Fibroblast of the aortic adventitia (primary cell): ENCODE results near the gene CCDC127. TPM values are rescaled to one million over a fixed set of nuclear protein-coding genes. Genes with fewer than 3 reads are reported as not detected.
A peak's percentile ranks its signal among the peaks of the same experiment; 100 is the strongest.
"Not testable (repeated sequence)": the region's sequence is repeated elsewhere in the genome, so short reads cannot be mapped to it uniquely, and the experiment has no call there.

Source experiments
- DNase-seq: peaks from one replicate; pipeline ENCODE4 v3.0.0-alpha.2; 2010; ENCODE audit warnings: low read depth
- H3K4me3 ChIP-seq: 2 replicates; pipeline ENCODE4 v1.5.1; 2011; ENCODE audit warnings: low read depth, mild to moderate bottlenecking, control low read depth, low read length, moderate library complexity
- CTCF ChIP-seq: IDR thresholded peaks from 2 replicates; pipeline ENCODE4 v1.5.1; 2011; ENCODE audit warnings: mild to moderate bottlenecking, low read length, control low read depth, inconsistent platforms; ENCODE audit not compliant: insufficient read depth
- total RNA-seq: library from RNA; depleted of rRNA; stranded (reverse); fragments of >200 nt; gene quantifications from 2 replicates; pipeline ENCODE4 v1.2.3, GENCODE V29; 2012; ENCODE audit warnings: low replicate concordance

Gene CCDC127
- total RNA-seq: 8.2 and 8.3 TPM in 2 replicates

GRCh38 chr5:217494-218456 lies at the start of gene CCDC127, which contains the start of gene SDHA:
Gene CCDC127, minus strand, starts transcription at chr5:218153. Its CDS starts 1,304 bp downstream, at chr5:216849.
Gene SDHA, plus strand, starts transcription at chr5:218320. Its CDS starts 36 bp downstream, at chr5:218356.
- H3K4me3 ChIP-seq: peak within 1 kb of the TSS; percentile 83
- peak; percentile 46 for TF ChIP-seq CTCF
- peak; percentile 88 for DNase-seq

GRCh38 chr5:267716-268115 lies 49.8 kb upstream of the CCDC127 start:
- no peak for DNase-seq
- TF ChIP-seq CTCF: no peak
- H3K4me3 ChIP-seq: no peak overlapping the region

- not testable (repeated sequence) for H3K4me3 ChIP-seq, DNase-seq
Measured at GRCh38 chr5:266311-267026, 48.5 kb upstream of the CCDC127 start.

GRCh38 chr5:264338-264737 lies 46.4 kb upstream of the CCDC127 start:
- no peak for TF ChIP-seq CTCF
- DNase-seq: no peak
- H3K4me3 ChIP-seq: no peak overlapping the region

GRCh38 chr5:263275-263974 lies 45.5 kb upstream of the CCDC127 start:
- peak; percentile 95 for DNase-seq

GRCh38 chr5:257148-257547 lies 39.2 kb upstream of the CCDC127 start:
- no peak for DNase-seq
- no peak overlapping the region for H3K4me3 ChIP-seq
- no peak for TF ChIP-seq CTCF

More at GRCh38 chr5:263275-263974, 45.5 kb upstream of the CCDC127 start:
- not testable (repeated sequence) for H3K4me3 ChIP-seq

- not testable (repeated sequence) for H3K4me3 ChIP-seq, DNase-seq
Measured at GRCh38 chr5:256347-256746, 38.4 kb upstream of the CCDC127 start.

- not testable (repeated sequence) for H3K4me3 ChIP-seq, DNase-seq
Measured at GRCh38 chr5:255116-255515, 37.2 kb upstream of the CCDC127 start.

GRCh38 chr5:254322-254721 lies 36.4 kb upstream of the CCDC127 start:
- not testable (repeated sequence) for DNase-seq, H3K4me3 ChIP-seq
